Osteocyte (in vitro differentiated cells): Measurements from ENCODE around the gene ITPKB. TPM values are rescaled to one million over a fixed set of nuclear protein-coding genes. Genes with fewer than 3 reads are reported as not detected.
"Not testable (repeated sequence)": the region's sequence is repeated elsewhere in the genome, so short reads cannot be mapped to it uniquely, and the experiment has no call there.

Experiments
- DNase-seq: peaks from one replicate; pipeline ENCODE4 v3.0.0; 2021; ENCODE audit warnings: mixed read lengths; ENCODE audit not compliant: unreplicated experiment; ENCODE audit errors: extremely low spot score
- H3K27ac Mint-ChIP-seq: one replicate; pipeline ENCODE4 v1.8.0; 2021; ENCODE audit warnings: mild to moderate bottlenecking, mixed read lengths; ENCODE audit not compliant: unreplicated experiment
- H3K27me3 Mint-ChIP-seq: one replicate; pipeline ENCODE4 v1.8.0; 2021; ENCODE audit warnings: mixed read lengths; ENCODE audit not compliant: unreplicated experiment
- H3K36me3 Mint-ChIP-seq: one replicate; pipeline ENCODE4 v1.8.0; 2021; ENCODE audit warnings: mixed read lengths; ENCODE audit not compliant: unreplicated experiment
- H3K4me1 Mint-ChIP-seq: one replicate; pipeline ENCODE4 v1.8.0; 2021; ENCODE audit warnings: mixed read lengths; ENCODE audit not compliant: unreplicated experiment
- H3K4me3 Mint-ChIP-seq: one replicate; pipeline ENCODE4 v1.8.0; 2021; ENCODE audit warnings: mild to moderate bottlenecking, moderate library complexity, mixed read lengths; ENCODE audit not compliant: unreplicated experiment
- H3K9me3 Mint-ChIP-seq: one replicate; pipeline ENCODE4 v1.8.0; 2021; ENCODE audit warnings: mixed read lengths; ENCODE audit not compliant: unreplicated experiment
- CTCF ChIP-seq: fragments of 200-600 bp; sonication (generic); IDR thresholded peaks from 2 replicates; pipeline ENCODE4 v1.5.0; 2021; ENCODE audit warnings: antibody characterized with exemption, mild to moderate bottlenecking, moderate library complexity
- total RNA-seq: library from RNA; stranded (reverse); gene quantifications from 2 replicates; pipeline ENCODE4 v1.2.1, GENCODE V29; 2021

The ITPKB gene
- total RNA-seq, 1 donor from 2014 or later = 28.3 TPM

GRCh38 chr1:226616636-226617035, 122.4 kb downstream of the ITPKB start:
- Mint-ChIP-seq H3K27ac (no peak overlapping the region), H3K27me3 (peaks cover 55% of the 10 kb centered on the region), H3K4me1 (no peaks in the 10 kb centered on the region), H3K4me3 (no peak overlapping the region), H3K36me3 (peaks cover 2% of the 10 kb centered on the region), H3K9me3 (peaks cover under 1% of the 10 kb centered on the region)
- no peak for TF ChIP-seq CTCF
- no peak for DNase-seq

- TF ChIP-seq CTCF = no peak
- H3K27ac Mint-ChIP-seq = no peak overlapping the region
- peaks cover 2% of the 10 kb centered on the region for H3K36me3 Mint-ChIP-seq
Measured at GRCh38 chr1:226615876-226616275, 123.2 kb downstream of the ITPKB start.

GRCh38 chr1:226611980-226612379, 127.1 kb downstream of the ITPKB start:
- H3K4me1 Mint-ChIP-seq, DNase-seq, H3K9me3 Mint-ChIP-seq, H3K4me3 Mint-ChIP-seq, H3K27ac Mint-ChIP-seq, H3K36me3 Mint-ChIP-seq: not testable (repeated sequence)
- peaks cover 53% of the 10 kb centered on the region for H3K27me3 Mint-ChIP-seq

More at GRCh38 chr1:226615876-226616275, 123.2 kb downstream of the ITPKB start:
- H3K4me1 Mint-ChIP-seq = no peaks in the 10 kb centered on the region
- peaks cover 55% of the 10 kb centered on the region for H3K27me3 Mint-ChIP-seq
- no peak overlapping the region for H3K4me3 Mint-ChIP-seq
- H3K9me3 Mint-ChIP-seq = no peaks in the 10 kb centered on the region
- DNase-seq = no peak

GRCh38 chr1:226611301-226611700, 127.8 kb downstream of the ITPKB start:
- Mint-ChIP-seq H3K9me3 (no peaks in the 10 kb centered on the region), H3K27ac (no peak overlapping the region), H3K36me3 (peaks cover 2% of the 10 kb centered on the region), H3K4me1 (no peaks in the 10 kb centered on the region), H3K27me3 (peaks cover 46% of the 10 kb centered on the region), H3K4me3 (no peak overlapping the region)
- no peak for TF ChIP-seq CTCF
- DNase-seq = no peak

GRCh38 chr1:226610671-226611070, 128.4 kb downstream of the ITPKB start:
- Mint-ChIP-seq H3K36me3 (peaks cover 2% of the 10 kb centered on the region), H3K9me3 (no peaks in the 10 kb centered on the region), H3K4me1 (no peaks in the 10 kb centered on the region), H3K4me3 (no peak overlapping the region), H3K27ac (no peak overlapping the region), H3K27me3 (peaks cover 42% of the 10 kb centered on the region)
- no peak for TF ChIP-seq CTCF
- DNase-seq = no peak

GRCh38 chr1:226609836-226610455, 129.1 kb downstream of the ITPKB start:
- H3K4me3 Mint-ChIP-seq = no peak overlapping the region
- TF ChIP-seq CTCF = no peak
- H3K9me3 Mint-ChIP-seq = no peaks in the 10 kb centered on the region
- H3K27ac Mint-ChIP-seq = no peak overlapping the region
- no peak for DNase-seq
- peaks cover 2% of the 10 kb centered on the region for H3K36me3 Mint-ChIP-seq
- peaks cover 35% of the 10 kb centered on the region for H3K27me3 Mint-ChIP-seq
- H3K4me1 Mint-ChIP-seq = peaks cover 3% of the 10 kb centered on the region
